H9 (cell line): ENCODE measurements around the gene OSGIN1. TPM values are rescaled to one million over a fixed set of nuclear protein-coding genes. Genes with fewer than 3 reads are reported as not detected.

Experiments used
- DNase-seq: peaks from one replicate; pipeline ENCODE4 v3.0.0-alpha.2; 2017
- H2AFZ ChIP-seq: one replicate; pipeline ENCODE4 v1.6.1; 2013; ENCODE audit warnings: mild to moderate bottlenecking, low read length, control low read depth, moderate library complexity
- H2AK5ac ChIP-seq: 2 replicates; pipeline ENCODE4 v1.6.1; 2013; ENCODE audit warnings: low read length, control low read depth, mixed read lengths; ENCODE audit not compliant: insufficient read length
- H2BK120ac ChIP-seq: one replicate; pipeline ENCODE4 v1.6.1; 2013; ENCODE audit warnings: low read depth, mild to moderate bottlenecking, low read length, control low read depth, inconsistent platforms; ENCODE audit not compliant: poor library complexity, severe bottlenecking
- H2BK12ac ChIP-seq: 2 replicates; pipeline ENCODE4 v1.6.1; 2013; ENCODE audit warnings: low read length, control low read depth, mixed read lengths, low read depth; ENCODE audit not compliant: insufficient read length
- H2BK15ac ChIP-seq: 2 replicates; pipeline ENCODE4 v1.6.1; 2013; ENCODE audit warnings: low read depth, low read length, control low read depth
- H2BK20ac ChIP-seq: one replicate; pipeline ENCODE4 v1.6.1; 2013; ENCODE audit warnings: low read depth, mild to moderate bottlenecking, low read length, control low read depth, inconsistent platforms; ENCODE audit not compliant: poor library complexity, severe bottlenecking
- H2BK5ac ChIP-seq: 2 replicates; pipeline ENCODE4 v1.6.1; 2013; ENCODE audit warnings: low read length, control low read depth, mixed read lengths; ENCODE audit not compliant: insufficient read length
- H3K14ac ChIP-seq: 2 replicates; pipeline ENCODE4 v1.6.1; 2013; ENCODE audit warnings: low read length, control low read depth; ENCODE audit not compliant: insufficient read depth
- H3K18ac ChIP-seq: 2 replicates; pipeline ENCODE4 v1.6.1; 2013; ENCODE audit warnings: low read depth, mild to moderate bottlenecking, mixed read lengths, low read length, control low read depth; ENCODE audit not compliant: insufficient read length
- H3K23ac ChIP-seq: 2 replicates; pipeline ENCODE4 v1.6.1; 2013; ENCODE audit warnings: low read length, control low read depth, mixed read lengths, low read depth; ENCODE audit not compliant: insufficient read length
- H3K23me2 ChIP-seq: 2 replicates; pipeline ENCODE4 v1.6.1; 2013; ENCODE audit warnings: low read depth, mild to moderate bottlenecking, mixed read lengths, low read length, control low read depth; ENCODE audit not compliant: insufficient read length, poor library complexity, severe bottlenecking
- H3K27ac ChIP-seq: 2 replicates; pipeline ENCODE4 v1.5.1; 2013; ENCODE audit warnings: low read length, control low read depth, mixed read lengths, low read depth; ENCODE audit not compliant: insufficient read length
- H3K27me3 ChIP-seq: 2 replicates; pipeline ENCODE4 v1.6.1; 2013; ENCODE audit warnings: low read length, control low read depth, inconsistent platforms; ENCODE audit not compliant: insufficient read depth
- H3K4ac ChIP-seq: 2 replicates; pipeline ENCODE4 v1.6.1; 2013; ENCODE audit warnings: low read depth, mild to moderate bottlenecking, control low read depth, inconsistent platforms, low read length, moderate library complexity
- H3K4me1 ChIP-seq: 2 replicates; pipeline ENCODE4 v1.6.1; 2013; ENCODE audit warnings: low read length, control low read depth, inconsistent platforms; ENCODE audit not compliant: insufficient read depth
- H3K4me2 ChIP-seq: 2 replicates; pipeline ENCODE4 v1.6.1; 2013; ENCODE audit warnings: low read length, control low read depth, mixed read lengths; ENCODE audit not compliant: insufficient read length, insufficient read depth
- H3K56ac ChIP-seq: 2 replicates; pipeline ENCODE4 v1.6.1; 2013; ENCODE audit warnings: low read depth, mild to moderate bottlenecking, mixed read lengths, low read length, control low read depth; ENCODE audit not compliant: insufficient read length
- H3K79me1 ChIP-seq: 2 replicates; pipeline ENCODE4 v1.6.1; 2013; ENCODE audit warnings: low read depth, mild to moderate bottlenecking, moderate library complexity, low read length, control low read depth, inconsistent platforms; ENCODE audit not compliant: insufficient read depth, poor library complexity, severe bottlenecking
- H3K79me2 ChIP-seq: 2 replicates; pipeline ENCODE4 v1.6.1; 2013; ENCODE audit warnings: low read length, control low read depth, inconsistent platforms; ENCODE audit not compliant: insufficient read depth
- H3K9ac ChIP-seq: 2 replicates; pipeline ENCODE4 v1.6.1; 2013; ENCODE audit warnings: low read length, control low read depth, mixed read lengths; ENCODE audit not compliant: insufficient read length; ENCODE audit errors: extremely low read depth
- H3K9me3 ChIP-seq: one replicate; pipeline ENCODE4 v1.6.1; 2013; ENCODE audit warnings: low read depth, low read length, inconsistent platforms; ENCODE audit not compliant: control insufficient read depth
- H3T11ph ChIP-seq: one replicate; pipeline ENCODE4 v1.6.1; 2013; ENCODE audit warnings: mild to moderate bottlenecking, low read length, control low read depth, inconsistent platforms
- H4K20me1 ChIP-seq: one replicate; pipeline ENCODE4 v1.6.1; 2013; ENCODE audit not compliant: control insufficient read depth, insufficient read length, insufficient read depth
- H4K5ac ChIP-seq: 2 replicates; pipeline ENCODE4 v1.6.1; 2013; ENCODE audit warnings: low read depth, mild to moderate bottlenecking, mixed read lengths, low read length, control low read depth; ENCODE audit not compliant: insufficient read length
- H4K8ac ChIP-seq: replicated peaks from 2 replicates; pipeline ENCODE4 v1.6.1; 2013; ENCODE audit warnings: low read length, control low read depth, mixed read lengths, low read depth; ENCODE audit not compliant: insufficient read length
- H4K91ac ChIP-seq: 2 replicates; pipeline ENCODE4 v1.6.1; 2013; ENCODE audit warnings: low read depth, mild to moderate bottlenecking, moderate library complexity, mixed read lengths, low read length, control low read depth; ENCODE audit not compliant: insufficient read length
- H3K27ac Mint-ChIP-seq, 3 experiments: 2 replicates in 2 of 3; 3 replicates in 1 of 3; pipeline ENCODE4 v1.8.0; 2020 to 2021; ENCODE audit warnings: mixed read lengths in 3 of 3, mild to moderate bottlenecking in 1 of 3, moderate library complexity in 1 of 3
- H3K27me3 Mint-ChIP-seq: 2 replicates; pipeline ENCODE4 v1.8.0; 2021; ENCODE audit warnings: low read depth, mild to moderate bottlenecking, moderate library complexity, mixed read lengths
- H3K36me3 Mint-ChIP-seq, 3 experiments: 2 replicates in 2 of 3; 3 replicates in 1 of 3; pipeline ENCODE4 v1.8.0; 2020 to 2021; ENCODE audit warnings: low read depth in 3 of 3, mixed read lengths in 3 of 3; ENCODE audit not compliant: insufficient read depth in 1 of 3
- H3K4me1 Mint-ChIP-seq, 2 experiments: 2 replicates each; pipeline ENCODE4 v1.8.0; 2020; ENCODE audit warnings: mixed read lengths in 2 of 2
- H3K4me3 Mint-ChIP-seq, 2 experiments: 2 replicates in 1 of 2; 3 replicates in 1 of 2; pipeline ENCODE4 v1.8.0; 2020 to 2021; ENCODE audit warnings: mild to moderate bottlenecking in 2 of 2, mixed read lengths in 2 of 2, moderate library complexity in 1 of 2
- H3K9me3 Mint-ChIP-seq, 2 experiments: 2 replicates in 1 of 2; 3 replicates in 1 of 2; pipeline ENCODE4 v1.8.0; 2020; ENCODE audit warnings: mild to moderate bottlenecking in 2 of 2, mixed read lengths in 2 of 2, moderate library complexity in 1 of 2
- CTCF ChIP-seq: fragments of 200-600 bp; sonication (generic); conservative IDR thresholded peaks from 3 replicates; pipeline ENCODE4 v1.8.0; 2021; ENCODE audit warnings: antibody characterized with exemption, mild to moderate bottlenecking
- WGBS: extraction: QIAGEN DNeasy Blood & Tissue Kit; methylation state at CpG from one replicate; pipeline ENCODE4 v1.1.7; 2013; ENCODE audit warnings: missing lambda C conversion rate, low lambda C conversion rate, mixed read lengths; ENCODE audit not compliant: insufficient read length; ENCODE audit errors: extremely low coverage; 5-methylcytosine and 5-hydroxymethylcytosine counted together
- total RNA-seq: library from RNA; stranded (reverse); gene quantifications from 2 replicates; pipeline ENCODE4 v1.2.1, GENCODE V29; 2021

The OSGIN1 gene
- total RNA-seq, 1 experiment from 2014 or later = 0.63 TPM

GRCh38 chr16:83972256-83973008, 19.4 kb downstream of the OSGIN1 start:
- Histone ChIP-seq H3K9me3 (no peaks in the 10 kb centered on the region), H3T11ph (no peak overlapping the region), H3K56ac (no peak overlapping the region), H3K79me2 (no peaks in the 10 kb centered on the region), H3K27me3 (peaks cover 2% of the 10 kb centered on the region; the same call in 1 of the 2 replicates), H3K18ac (no peak overlapping the region), H2BK12ac (no peak overlapping the region), H3K79me1 (no peaks in the 10 kb centered on the region), H4K8ac (no peak overlapping the region), H4K91ac (no peak overlapping the region), H3K4me2 (no peak overlapping the region), H2BK15ac (no peak overlapping the region), H3K23ac (no peak overlapping the region), H3K23me2 (peaks cover 6% of the 10 kb centered on the region), H2AK5ac (no peak overlapping the region), H3K4me1 (no peaks in the 10 kb centered on the region), H3K27ac (no peak overlapping the region), H2BK120ac (no peak overlapping the region), H2BK5ac (no peak overlapping the region), H4K20me1 (peaks cover 3% of the 10 kb centered on the region), H3K4ac (no peak overlapping the region), H3K9ac (no peak overlapping the region), H4K5ac (no peak overlapping the region), H2BK20ac (no peak overlapping the region), H3K14ac (no peak overlapping the region), H2AFZ (no peak overlapping the region)
- peaks cover 23 to 63% of the 10 kb centered on the region in 2 experiments for H3K4me1 Mint-ChIP-seq
- H3K27me3 Mint-ChIP-seq = peaks cover 22% of the 10 kb centered on the region
- H3K36me3 Mint-ChIP-seq = peaks cover 0 to 8% (median 0%) of the 10 kb centered on the region in 3 experiments; a peak in 2 of 7 replicates
- no peak for DNase-seq
- no CpG with 5 or more reads among the region's 19 CpGs for WGBS
- H3K9me3 Mint-ChIP-seq = peaks cover 2 to 3% of the 10 kb centered on the region in 2 experiments; a peak in 3 of 5 replicates
- TF ChIP-seq CTCF = no peak
- H3K27ac Mint-ChIP-seq = no peak overlapping the region
- no peak overlapping the region for H3K4me3 Mint-ChIP-seq
